Gastroesophageal sphincter (tissue), 4 donors: ENCODE data around the gene PEAK1. TPM values are rescaled to one million over a fixed set of nuclear protein-coding genes. Genes with fewer than 3 reads are reported as not detected.
A peak's percentile ranks its signal among the peaks of the same experiment; 100 is the strongest.

Experiments
- ATAC-seq: fragments of 150-250 bp; one replicate; pipeline ENCODE4 v1.9.1; 2016; ENCODE audit warnings: mild to moderate bottlenecking, moderate library complexity
- H3K27ac ChIP-seq, 4 donors: fragments of 200-600 bp; sonication (generic) in 3 of 4; 1 replicate in 3 of 4; 2 replicates in 1 of 4; pipeline ENCODE4 v1.5.1; 2016 to 2019
- H3K27me3 ChIP-seq: fragments of 200-600 bp; sonication (generic); one replicate; pipeline ENCODE4 v1.5.1; 2019
- H3K36me3 ChIP-seq, 2 donors: fragments of 200-600 bp; sonication (generic); one replicate each; pipeline ENCODE4 v1.5.1; 2019; ENCODE audit warnings: control low read depth in 1 of 2
- H3K4me1 ChIP-seq, 3 donors: fragments of 200-600 bp; sonication (generic); 1 replicate in 2 of 3; 2 replicates in 1 of 3; pipeline ENCODE4 v1.5.1; 2016 to 2019; ENCODE audit warnings: control low read depth in 2 of 3
- H3K4me3 ChIP-seq, 2 donors: fragments of 200-600 bp; sonication (generic); one replicate each; pipeline ENCODE4 v1.5.1; 2019; ENCODE audit warnings: mild to moderate bottlenecking in 1 of 2, moderate library complexity in 1 of 2
- H3K9me3 ChIP-seq, 3 donors: fragments of 200-600 bp; sonication (generic); one replicate each; pipeline ENCODE4 v1.5.1; 2017 to 2019; ENCODE audit warnings: control low read depth in 2 of 3
- EP300 ChIP-seq: sonication (generic); formaldehyde crosslinking; IDR thresholded peaks from one replicate; pipeline ENCODE4 v1.6.1; 2017; ENCODE audit warnings: antibody characterized with exemption, mild to moderate bottlenecking
- POLR2A ChIP-seq, 2 donors: fragments of 450-650 bp; IDR thresholded peaks; one replicate each; pipeline ENCODE4 v1.6.1; 2017; ENCODE audit warnings: antibody characterized with exemption in 2 of 2, mild to moderate bottlenecking in 2 of 2, moderate library complexity in 1 of 2
- POLR2AphosphoS5 ChIP-seq: sonication (generic); formaldehyde crosslinking; IDR thresholded peaks from one replicate; pipeline ENCODE4 v1.6.1; 2017; ENCODE audit warnings: antibody characterized with exemption
- WGBS, 2 donors: methylation state at CpG; one replicate each; pipeline ENCODE4 v1.1.5; 2018; ENCODE audit warnings: low coverage in 1 of 2; 5-methylcytosine and 5-hydroxymethylcytosine counted together
- total RNA-seq, 4 donors: library from RNA; depleted of rRNA; stranded (reverse); fragments of >200 nt; gene quantifications; one replicate each; pipeline ENCODE4 v1.1.0, GENCODE V29; 2016
- TF ChIP-seq, protein P1 (sequence below), 4 experiments: fragments of 200-600 bp in 2 of 4; fragments of 450-650 bp in 2 of 4; sonication (generic) in 1 of 4; IDR thresholded peaks; one replicate each; pipeline ENCODE4 v1.5.1; 2017 to 2019; ENCODE audit warnings: antibody characterized with exemption in 4 of 4, mild to moderate bottlenecking in 2 of 4, moderate library complexity in 2 of 4

The PEAK1 gene, protein sequence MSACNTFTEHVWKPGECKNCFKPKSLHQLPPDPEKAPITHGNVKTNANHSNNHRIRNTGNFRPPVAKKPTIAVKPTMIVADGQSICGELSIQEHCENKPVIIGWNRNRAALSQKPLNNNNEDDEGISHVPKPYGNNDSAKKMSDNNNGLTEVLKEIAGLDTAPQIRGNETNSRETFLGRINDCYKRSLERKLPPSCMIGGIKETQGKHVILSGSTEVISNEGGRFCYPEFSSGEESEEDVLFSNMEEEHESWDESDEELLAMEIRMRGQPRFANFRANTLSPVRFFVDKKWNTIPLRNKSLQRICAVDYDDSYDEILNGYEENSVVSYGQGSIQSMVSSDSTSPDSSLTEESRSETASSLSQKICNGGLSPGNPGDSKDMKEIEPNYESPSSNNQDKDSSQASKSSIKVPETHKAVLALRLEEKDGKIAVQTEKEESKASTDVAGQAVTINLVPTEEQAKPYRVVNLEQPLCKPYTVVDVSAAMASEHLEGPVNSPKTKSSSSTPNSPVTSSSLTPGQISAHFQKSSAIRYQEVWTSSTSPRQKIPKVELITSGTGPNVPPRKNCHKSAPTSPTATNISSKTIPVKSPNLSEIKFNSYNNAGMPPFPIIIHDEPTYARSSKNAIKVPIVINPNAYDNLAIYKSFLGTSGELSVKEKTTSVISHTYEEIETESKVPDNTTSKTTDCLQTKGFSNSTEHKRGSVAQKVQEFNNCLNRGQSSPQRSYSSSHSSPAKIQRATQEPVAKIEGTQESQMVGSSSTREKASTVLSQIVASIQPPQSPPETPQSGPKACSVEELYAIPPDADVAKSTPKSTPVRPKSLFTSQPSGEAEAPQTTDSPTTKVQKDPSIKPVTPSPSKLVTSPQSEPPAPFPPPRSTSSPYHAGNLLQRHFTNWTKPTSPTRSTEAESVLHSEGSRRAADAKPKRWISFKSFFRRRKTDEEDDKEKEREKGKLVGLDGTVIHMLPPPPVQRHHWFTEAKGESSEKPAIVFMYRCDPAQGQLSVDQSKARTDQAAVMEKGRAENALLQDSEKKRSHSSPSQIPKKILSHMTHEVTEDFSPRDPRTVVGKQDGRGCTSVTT (N-terminal part only)
- 100 to 1,000 TPM in 2 of 4 donors, 10 to 100 TPM in 2; 59.5 to 170 (median 91.6) TPM for total RNA-seq

DNA sequence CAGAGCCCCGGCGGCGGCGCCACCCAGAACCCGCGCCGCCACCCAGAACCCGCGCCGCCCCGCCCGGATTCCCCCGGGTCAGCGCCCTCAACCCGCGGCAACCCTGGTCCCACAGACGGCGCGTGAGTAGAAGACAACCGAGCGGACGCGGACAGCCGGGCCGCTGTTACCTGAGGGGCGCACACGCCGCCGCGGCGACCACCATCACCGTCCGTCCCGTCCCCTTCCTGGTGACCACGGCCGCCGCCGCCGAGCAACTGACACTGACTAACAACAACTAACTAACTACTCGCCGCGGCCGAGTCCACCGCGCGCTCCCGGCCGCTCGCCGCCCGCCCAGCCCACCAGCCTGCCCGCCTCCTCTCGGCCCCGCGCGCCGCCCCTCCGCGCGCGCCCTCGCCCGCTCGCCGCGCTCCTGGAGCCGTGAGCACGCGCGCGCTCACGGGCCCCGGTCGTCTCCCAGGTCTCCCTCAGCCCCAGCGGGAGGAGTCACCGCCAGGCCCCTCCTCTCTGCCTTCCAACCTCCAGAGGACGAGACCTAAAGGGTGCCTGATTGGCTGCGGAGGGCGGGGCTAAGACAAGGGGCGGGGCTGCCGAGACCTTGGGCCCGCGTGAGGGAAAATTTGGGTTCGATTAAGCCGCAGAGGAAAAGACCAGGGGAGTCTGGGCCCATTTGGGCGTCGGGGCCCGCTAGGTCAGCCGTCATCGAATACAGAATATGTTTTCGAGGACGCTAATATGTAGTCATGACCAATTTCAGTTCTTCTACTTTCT is at the start of gene PEAK1:
TSS of gene PEAK1 (minus strand) at position 269 of the 774 bp plus-strand sequence. CDS start 238,178 bp downstream, outside the sequence.
- peak within 1 kb of the TSS; percentile 83 to 99 for H3K4me3 ChIP-seq
- no peaks in the 10 kb centered on the region for H3K27me3 ChIP-seq
- peak; percentile 99 for ATAC-seq
- H3K4me1 ChIP-seq = peaks cover 18 to 72% (median 26%) of the 10 kb centered on the region in 3 donors
- H3K36me3 ChIP-seq = no peaks in the 10 kb centered on the region
- H3K9me3 ChIP-seq = no peaks in the 10 kb centered on the region
- WGBS, 2 donors = 0 to 2% methylated on average over 7 to 10 of the region's 92 CpGs
- peak within 1 kb of the TSS; percentile 93 to 99 (median 96) for H3K27ac ChIP-seq
- peak; percentile 85 for TF ChIP-seq POLR2AphosphoS5
- peak; percentile 91 to 93 for TF ChIP-seq POLR2A (IDR thresholded peaks at IDR 0.05)
- TF ChIP-seq, protein P1, sequence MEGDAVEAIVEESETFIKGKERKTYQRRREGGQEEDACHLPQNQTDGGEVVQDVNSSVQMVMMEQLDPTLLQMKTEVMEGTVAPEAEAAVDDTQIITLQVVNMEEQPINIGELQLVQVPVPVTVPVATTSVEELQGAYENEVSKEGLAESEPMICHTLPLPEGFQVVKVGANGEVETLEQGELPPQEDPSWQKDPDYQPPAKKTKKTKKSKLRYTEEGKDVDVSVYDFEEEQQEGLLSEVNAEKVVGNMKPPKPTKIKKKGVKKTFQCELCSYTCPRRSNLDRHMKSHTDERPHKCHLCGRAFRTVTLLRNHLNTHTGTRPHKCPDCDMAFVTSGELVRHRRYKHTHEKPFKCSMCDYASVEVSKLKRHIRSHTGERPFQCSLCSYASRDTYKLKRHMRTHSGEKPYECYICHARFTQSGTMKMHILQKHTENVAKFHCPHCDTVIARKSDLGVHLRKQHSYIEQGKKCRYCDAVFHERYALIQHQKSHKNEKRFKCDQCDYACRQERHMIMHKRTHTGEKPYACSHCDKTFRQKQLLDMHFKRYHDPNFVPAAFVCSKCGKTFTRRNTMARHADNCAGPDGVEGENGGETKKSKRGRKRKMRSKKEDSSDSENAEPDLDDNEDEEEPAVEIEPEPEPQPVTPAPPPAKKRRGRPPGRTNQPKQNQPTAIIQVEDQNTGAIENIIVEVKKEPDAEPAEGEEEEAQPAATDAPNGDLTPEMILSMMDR (IDR thresholded peaks at IDR 0.05) = peak in 1 of 4 experiments; percentile 4
- no peak for TF ChIP-seq EP300

DNA sequence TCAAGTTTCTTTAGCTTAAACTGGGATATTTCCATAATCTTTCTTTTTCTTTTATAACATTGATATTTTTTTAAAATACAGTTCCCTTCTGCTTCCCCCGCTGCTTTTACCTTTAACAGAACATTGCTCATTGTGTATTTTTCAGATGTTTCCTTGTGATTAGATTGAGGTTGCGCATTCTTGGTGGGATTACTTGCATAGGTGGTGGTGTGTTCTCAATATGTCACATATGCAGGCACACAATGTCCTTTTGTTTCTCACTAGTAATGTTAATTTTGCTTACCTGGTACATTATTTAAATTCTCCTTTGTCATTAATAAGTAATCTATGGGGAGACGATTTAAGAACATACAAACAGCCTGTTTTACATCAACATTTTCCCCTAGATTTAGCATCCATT is 49.0 kb upstream of the PEAK1 start:
- TF ChIP-seq, protein P1 (IDR thresholded peaks at IDR 0.05) = no peak
- no peak for TF ChIP-seq POLR2A (IDR thresholded peaks at IDR 0.05)
- TF ChIP-seq POLR2AphosphoS5 = no peak
- TF ChIP-seq EP300 = no peak
- Histone ChIP-seq H3K9me3 (no peaks in the 10 kb centered on the region), H3K4me3 (no peak overlapping the region), H3K27ac (no peak overlapping the region), H3K27me3 (no peaks in the 10 kb centered on the region), H3K4me1 (peaks cover 0 to 2% (median 0%) of the 10 kb centered on the region in 3 donors), H3K36me3 (peaks cover 4 to 93% of the 10 kb centered on the region in 2 donors)
- ATAC-seq = no peak
- 86 to 93% methylated on average over 3 of the region's 3 CpGs for WGBS, 2 donors

DNA sequence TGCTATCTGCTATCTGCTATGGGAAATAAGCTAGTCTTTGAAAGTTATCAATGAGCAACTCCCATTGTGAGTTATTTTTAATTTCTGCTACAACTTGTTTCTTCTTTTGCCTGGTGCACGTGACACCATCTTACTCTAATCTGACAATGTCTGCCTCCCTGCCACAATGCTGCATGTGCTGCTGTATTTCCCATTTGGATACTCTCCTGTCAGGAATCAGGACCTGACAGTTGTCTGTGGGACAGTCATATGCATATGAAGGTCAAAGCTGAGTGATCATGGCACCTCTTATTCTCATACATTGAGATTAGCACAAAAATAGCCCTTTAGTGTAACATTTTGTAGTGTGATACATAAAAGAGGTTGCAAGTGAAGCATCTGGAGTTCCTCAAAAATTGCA is 46.6 kb upstream of the PEAK1 start:
- H3K36me3 ChIP-seq = peaks cover 4 to 84% of the 10 kb centered on the region in 2 donors
- no peak for ATAC-seq

More for the DNA sequence above, 46.6 kb upstream of the PEAK1 start:
- TF ChIP-seq EP300 (no peak), POLR2A (IDR thresholded peaks at IDR 0.05) (no peak), POLR2AphosphoS5 (no peak)
- TF ChIP-seq, protein P1 (IDR thresholded peaks at IDR 0.05) = no peak
- Histone ChIP-seq H3K4me3 (no peak overlapping the region), H3K9me3 (no peaks in the 10 kb centered on the region), H3K4me1 (no peaks in the 10 kb centered on the region), H3K27ac (no peak overlapping the region), H3K27me3 (no peaks in the 10 kb centered on the region)
- 71 to 88% methylated on average over 1 of the region's 1 CpG for WGBS, 2 donors
